AG09319 (cell line): ENCODE results near the gene OXLD1.

Source experiments
- DNase-seq: peaks from one replicate; pipeline ENCODE4 v3.0.0-alpha.2; 2010; ENCODE audit warnings: low read depth; ENCODE audit errors: extremely low read depth
- TF ChIP-seq, protein P1 (sequence below): IDR thresholded peaks from 2 replicates; pipeline ENCODE4 v1.5.1; 2011; ENCODE audit warnings: low read depth, mild to moderate bottlenecking, inconsistent platforms, low read length, moderate library complexity

OXLD1 gene

DNA sequence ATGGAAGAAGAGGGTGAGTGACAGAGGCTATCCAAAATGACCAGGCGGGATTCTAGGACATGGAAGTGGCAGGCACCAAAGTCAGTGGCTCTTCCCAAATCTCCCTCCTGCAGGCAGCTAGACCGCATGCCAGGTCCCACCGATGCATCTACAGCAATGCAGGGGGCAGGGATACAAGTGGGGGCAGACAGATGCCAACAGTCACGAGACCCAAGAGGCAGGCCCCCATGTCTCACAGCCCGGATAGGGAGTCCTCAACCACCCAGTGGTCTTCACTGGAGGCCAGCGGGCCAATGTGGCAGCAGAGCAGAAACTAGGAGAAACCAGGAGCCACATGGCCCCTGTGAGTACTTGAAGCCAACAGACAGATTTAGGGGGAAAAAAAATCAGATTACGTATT, 49.5 kb downstream of the OXLD1 start:
- TF ChIP-seq, protein P1, sequence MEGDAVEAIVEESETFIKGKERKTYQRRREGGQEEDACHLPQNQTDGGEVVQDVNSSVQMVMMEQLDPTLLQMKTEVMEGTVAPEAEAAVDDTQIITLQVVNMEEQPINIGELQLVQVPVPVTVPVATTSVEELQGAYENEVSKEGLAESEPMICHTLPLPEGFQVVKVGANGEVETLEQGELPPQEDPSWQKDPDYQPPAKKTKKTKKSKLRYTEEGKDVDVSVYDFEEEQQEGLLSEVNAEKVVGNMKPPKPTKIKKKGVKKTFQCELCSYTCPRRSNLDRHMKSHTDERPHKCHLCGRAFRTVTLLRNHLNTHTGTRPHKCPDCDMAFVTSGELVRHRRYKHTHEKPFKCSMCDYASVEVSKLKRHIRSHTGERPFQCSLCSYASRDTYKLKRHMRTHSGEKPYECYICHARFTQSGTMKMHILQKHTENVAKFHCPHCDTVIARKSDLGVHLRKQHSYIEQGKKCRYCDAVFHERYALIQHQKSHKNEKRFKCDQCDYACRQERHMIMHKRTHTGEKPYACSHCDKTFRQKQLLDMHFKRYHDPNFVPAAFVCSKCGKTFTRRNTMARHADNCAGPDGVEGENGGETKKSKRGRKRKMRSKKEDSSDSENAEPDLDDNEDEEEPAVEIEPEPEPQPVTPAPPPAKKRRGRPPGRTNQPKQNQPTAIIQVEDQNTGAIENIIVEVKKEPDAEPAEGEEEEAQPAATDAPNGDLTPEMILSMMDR, result no peak
- DNase-seq, result no peak

DNA sequence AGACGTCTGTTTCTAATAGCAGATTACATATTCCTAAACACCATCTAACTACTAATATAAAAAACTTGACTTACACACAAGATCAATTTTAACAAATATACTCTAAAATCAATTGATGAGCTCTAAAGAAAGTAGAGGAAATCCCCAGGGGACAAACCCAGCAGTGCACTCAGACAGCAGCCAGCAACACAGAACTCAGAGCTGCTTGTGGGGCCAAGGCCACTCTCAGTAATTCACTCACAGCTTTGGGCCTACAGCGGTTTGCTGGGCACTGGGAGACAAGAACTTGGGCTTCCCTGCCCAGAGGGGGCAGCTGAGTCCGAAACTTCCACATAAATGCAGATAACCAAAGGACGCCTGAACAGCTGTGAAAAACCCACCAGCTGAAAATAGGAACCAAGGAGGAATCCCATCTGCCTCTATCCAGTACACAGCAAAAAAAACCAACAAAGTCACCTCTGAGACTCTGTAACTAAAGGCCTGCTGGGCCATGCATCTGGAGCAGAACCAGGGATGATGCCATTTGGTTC, 50.9 kb downstream of the OXLD1 start:
- DNase-seq, result no peak
- TF ChIP-seq, protein P1, result no peak
